Omental fat pad (tissue), 4 donors: ENCODE results near the gene TIMM50. TPM values are rescaled to one million over a fixed set of nuclear protein-coding genes. Genes with fewer than 3 reads are reported as not detected.

Experiments used
- ATAC-seq: fragments of 150-250 bp; one replicate; pipeline ENCODE4 v1.9.1; 2016; ENCODE audit warnings: mild to moderate bottlenecking, moderate library complexity; ENCODE audit not compliant: low FRiP score
- DNase-seq: peaks from one replicate; pipeline ENCODE4 v3.0.0-alpha.2; 2019; ENCODE audit warnings: low spot score
- CTCF ChIP-seq, 3 donors: fragments of 450-650 bp; IDR thresholded peaks; one replicate each; pipeline ENCODE4 v1.5.1; 2016 to 2017; ENCODE audit warnings: antibody characterized with exemption in 3 of 3, mild to moderate bottlenecking in 3 of 3, moderate library complexity in 2 of 3
- total RNA-seq, 4 donors: library from RNA; depleted of rRNA; stranded (reverse); fragments of >200 nt; gene quantifications; one replicate each; pipeline ENCODE4 v1.1.0, GENCODE V29; 2016

TIMM50 gene
- total RNA-seq, 4 donors from 2014 or later, result 36.4 to 65.7 (median 50.3) TPM

- no peak for TF ChIP-seq CTCF (IDR thresholded peaks at IDR 0.05)
- ATAC-seq (no peak), DNase-seq (no peak)
These were observed 28.6 kb downstream of the TIMM50 start for GRCh38 chr19:39509233-39509632.

- no peak for TF ChIP-seq CTCF (IDR thresholded peaks at IDR 0.05)
- ATAC-seq, result no peak
- DNase-seq, result no peak
These were observed 32.4 kb downstream of the TIMM50 start for GRCh38 chr19:39512988-39513387.

DNA sequence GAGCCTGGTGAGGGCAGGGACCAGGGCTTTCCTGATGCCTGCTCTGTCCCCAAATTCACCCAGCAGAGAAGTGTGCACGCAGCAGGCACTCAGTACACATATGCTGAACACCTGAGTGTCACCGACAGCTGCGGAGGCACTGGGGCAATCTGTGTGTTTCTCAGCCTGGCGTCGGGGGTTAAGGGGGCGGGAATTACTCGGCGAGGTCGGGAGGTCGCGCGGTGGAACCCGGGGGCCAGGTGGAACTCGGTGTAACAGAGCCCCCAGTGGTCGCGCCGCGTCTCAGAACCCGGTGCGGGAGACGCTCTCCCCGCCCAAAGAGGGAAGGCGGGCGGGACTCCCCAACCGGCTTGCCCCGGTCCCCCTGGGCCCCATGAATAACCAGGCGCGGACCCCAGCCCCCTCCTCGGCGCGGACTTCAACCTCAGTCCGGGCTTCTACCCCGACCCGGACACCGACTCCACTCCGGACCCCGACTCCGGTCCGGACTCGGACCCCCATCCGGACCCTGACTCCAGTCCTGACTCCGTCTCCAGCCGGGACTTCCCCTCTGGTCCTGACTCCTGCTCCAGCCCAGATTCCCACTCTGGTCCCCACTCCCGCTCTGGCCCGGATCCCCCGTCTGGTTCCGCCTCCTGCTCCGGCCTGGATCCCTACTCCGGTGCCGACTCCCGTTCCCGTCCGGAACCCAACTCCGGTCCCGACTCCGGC lies 34.4 kb downstream of the TIMM50 start, which contains the start of gene SELENOV:
Gene SELENOV (plus strand): TSS at position 300 of the 711 bp plus-strand sequence. CDS start 74 bp downstream, at position 374.
- no peak for DNase-seq
- no peak for ATAC-seq
- no peak for TF ChIP-seq CTCF (IDR thresholded peaks at IDR 0.05)

DNA sequence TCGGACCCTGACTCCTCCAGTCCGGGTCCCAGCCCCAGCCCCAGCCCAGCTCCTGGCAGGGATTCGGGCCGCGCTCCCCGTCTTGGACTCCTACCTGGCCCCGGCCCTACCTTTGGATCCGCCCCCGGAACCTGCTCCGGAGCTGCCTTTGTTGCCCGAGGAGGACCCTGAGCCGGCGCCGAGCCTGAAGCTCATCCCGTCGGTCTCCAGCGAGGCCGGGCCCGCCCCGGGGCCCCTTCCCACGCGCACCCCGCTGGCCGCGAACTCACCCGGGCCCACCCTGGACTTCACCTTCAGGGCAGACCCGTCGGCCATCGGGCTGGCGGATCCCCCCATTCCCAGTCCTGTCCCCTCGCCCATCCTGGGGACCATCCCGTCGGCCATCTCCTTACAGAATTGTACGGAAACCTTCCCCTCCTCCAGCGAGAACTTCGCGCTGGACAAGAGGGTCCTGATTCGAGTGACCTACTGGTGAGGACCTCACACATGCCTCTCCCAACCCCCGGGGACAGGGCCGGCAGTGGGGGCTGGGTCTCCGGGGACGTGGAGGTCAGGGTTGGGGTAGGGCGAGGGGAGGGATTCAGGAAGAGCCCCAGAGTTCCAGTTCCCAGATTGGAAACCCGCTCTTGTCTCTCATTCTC lies 35.0 kb downstream of the TIMM50 start:
- TF ChIP-seq CTCF (IDR thresholded peaks at IDR 0.05), result no peak
- DNase-seq (no peak), ATAC-seq (no peak)

- TF ChIP-seq CTCF (IDR thresholded peaks at IDR 0.05), result no peak
- no peak for ATAC-seq
- DNase-seq, result no peak
These were observed 35.6 kb downstream of the TIMM50 start for GRCh38 chr19:39516270-39516669.

- no peak for TF ChIP-seq CTCF (IDR thresholded peaks at IDR 0.05)
- ATAC-seq (no peak), DNase-seq (no peak)
These were observed 36.8 kb downstream of the TIMM50 start for GRCh38 chr19:39517432-39517831.

GRCh38 chr19:39518458-39518857 lies 37.8 kb downstream of the TIMM50 start:
- DNase-seq, result no peak
- ATAC-seq, result no peak
- no peak for TF ChIP-seq CTCF (IDR thresholded peaks at IDR 0.05)
